ENCODE results near the gene RELN. TPM values are rescaled to one million over a fixed set of nuclear protein-coding genes. Genes with fewer than 3 reads are reported as not detected.

The RELN gene
- total RNA-seq, 5 donors from 2014 or later (not counting 1 experiment from before 2014, with no cell fraction given) = 0.20 to 0.50 (median 0.41) TPM; not detected in 2

GRCh38 chr7:103547451-103548284 lies 441.8 kb downstream of the RELN start:
- Histone ChIP-seq H3K4me3 (ENCODE audit: control insufficient read depth in 1 of 2, extremely low read depth in 1 of 2, low read length in 1 of 2) (no peak overlapping the region), H3K4me1 (ENCODE audit: control insufficient read depth in 1 of 2, extremely low read depth in 1 of 2, insufficient read depth in 2 of 2, low read length in 2 of 2) (no peaks in the 10 kb centered on the region), H3K36me3 (ENCODE audit: control insufficient read depth in 2 of 2, extremely low read depth in 1 of 2, insufficient read depth in 1 of 2, low read length in 1 of 2) (no peaks in the 10 kb centered on the region), H3K27me3 (replicated peaks in 1 of 2; ENCODE audit: control insufficient read depth in 2 of 2, extremely low read depth in 1 of 2, insufficient read depth in 2 of 2, low read length in 1 of 2) (no peaks in the 10 kb centered on the region), H3K27ac (ENCODE audit: low read length) (no peak overlapping the region), H3K9me3 (no peaks in the 10 kb centered on the region)
- WGBS (ENCODE audit: insufficient coverage) = 61% methylated on average over 2 of the region's 3 CpGs
- DNase-seq = no peak
- ChIA-PET POLR2A (no interaction called here), CTCF (no interaction called here)
- no peaks in the 10 kb centered on the region for H3K36me3 Mint-ChIP-seq
- H3K27me3 Mint-ChIP-seq = peaks cover 12% of the 10 kb centered on the region in 2 donors
- no peak overlapping the region for H3K4me3 Mint-ChIP-seq
- H3K9me3 Mint-ChIP-seq = no peaks in the 10 kb centered on the region
- no peak overlapping the region for H3K27ac Mint-ChIP-seq
- no peak for ATAC-seq (replicated peaks in 1 of 4)
- no peaks in the 10 kb centered on the region for H3K4me1 Mint-ChIP-seq

- CTCF ChIA-PET = no interaction called here
- Mint-ChIP-seq H3K27ac (no peak overlapping the region), H3K4me3 (no peak overlapping the region), H3K4me1 (no peaks in the 10 kb centered on the region), H3K36me3 (no peaks in the 10 kb centered on the region), H3K9me3 (no peaks in the 10 kb centered on the region), H3K27me3 (peaks cover 10 to 11% of the 10 kb centered on the region in 2 donors)
- Histone ChIP-seq H3K9me3 (no peaks in the 10 kb centered on the region), H3K27ac (ENCODE audit: low read length) (no peak overlapping the region), H3K4me1 (ENCODE audit: control insufficient read depth in 1 of 2, extremely low read depth in 1 of 2, insufficient read depth in 2 of 2, low read length in 2 of 2) (no peaks in the 10 kb centered on the region), H3K27me3 (replicated peaks in 1 of 2; ENCODE audit: control insufficient read depth in 2 of 2, extremely low read depth in 1 of 2, insufficient read depth in 2 of 2, low read length in 1 of 2) (peaks cover 0 to 7% of the 10 kb centered on the region in 2 experiments), H3K36me3 (ENCODE audit: control insufficient read depth in 2 of 2, extremely low read depth in 1 of 2, insufficient read depth in 1 of 2, low read length in 1 of 2) (no peaks in the 10 kb centered on the region), H3K4me3 (ENCODE audit: control insufficient read depth in 1 of 2, extremely low read depth in 1 of 2, low read length in 1 of 2) (no peak overlapping the region)
- no peak for ATAC-seq (replicated peaks in 1 of 4)
- no CpG with 5 or more reads among the region's 5 CpGs for WGBS (ENCODE audit: insufficient coverage)
- no peak for DNase-seq
- POLR2A ChIA-PET = no interaction called here
Measured at GRCh38 chr7:103542470-103542869, 447.0 kb downstream of the RELN start.

GRCh38 chr7:103541947-103542346 lies 447.5 kb downstream of the RELN start:
- peaks cover 13 to 15% of the 10 kb centered on the region in 2 donors for H3K27me3 Mint-ChIP-seq
- H3K4me3 ChIP-seq (ENCODE audit: control insufficient read depth in 1 of 2, extremely low read depth in 1 of 2, low read length in 1 of 2) = no peak overlapping the region
- H3K27ac Mint-ChIP-seq = no peak overlapping the region
- ATAC-seq (replicated peaks in 1 of 4) = no peak
- POLR2A ChIA-PET = no interaction called here
- H3K4me1 ChIP-seq (ENCODE audit: control insufficient read depth in 1 of 2, extremely low read depth in 1 of 2, insufficient read depth in 2 of 2, low read length in 2 of 2) = no peaks in the 10 kb centered on the region
- CTCF ChIA-PET = no interaction called here
- no peaks in the 10 kb centered on the region for H3K36me3 ChIP-seq (ENCODE audit: control insufficient read depth in 2 of 2, extremely low read depth in 1 of 2, insufficient read depth in 1 of 2, low read length in 1 of 2)
- WGBS (ENCODE audit: insufficient coverage) = no CpG with 5 or more reads among the region's 2 CpGs
- no peak overlapping the region for H3K4me3 Mint-ChIP-seq
- peaks cover 0 to 7% of the 10 kb centered on the region in 2 experiments for H3K27me3 ChIP-seq (replicated peaks in 1 of 2; ENCODE audit: control insufficient read depth in 2 of 2, extremely low read depth in 1 of 2, insufficient read depth in 2 of 2, low read length in 1 of 2)
- H3K36me3 Mint-ChIP-seq = no peaks in the 10 kb centered on the region
- DNase-seq = no peak
- H3K9me3 Mint-ChIP-seq = no peaks in the 10 kb centered on the region
- H3K9me3 ChIP-seq = no peaks in the 10 kb centered on the region
- H3K27ac ChIP-seq (ENCODE audit: low read length) = no peak overlapping the region
- H3K4me1 Mint-ChIP-seq = no peaks in the 10 kb centered on the region

- Histone ChIP-seq H3K27ac (ENCODE audit: low read length) (no peak overlapping the region), H3K9me3 (no peaks in the 10 kb centered on the region), H3K4me1 (ENCODE audit: control insufficient read depth in 1 of 2, extremely low read depth in 1 of 2, insufficient read depth in 2 of 2, low read length in 2 of 2) (no peaks in the 10 kb centered on the region), H3K4me3 (ENCODE audit: control insufficient read depth in 1 of 2, extremely low read depth in 1 of 2, low read length in 1 of 2) (no peak overlapping the region), H3K27me3 (replicated peaks in 1 of 2; ENCODE audit: control insufficient read depth in 2 of 2, extremely low read depth in 1 of 2, insufficient read depth in 2 of 2, low read length in 1 of 2) (peaks cover 0 to 7% of the 10 kb centered on the region in 2 experiments), H3K36me3 (ENCODE audit: control insufficient read depth in 2 of 2, extremely low read depth in 1 of 2, insufficient read depth in 1 of 2, low read length in 1 of 2) (no peaks in the 10 kb centered on the region)
- ATAC-seq (replicated peaks in 1 of 4) (no peak), DNase-seq (no peak)
- Mint-ChIP-seq H3K4me3 (no peak overlapping the region), H3K36me3 (no peaks in the 10 kb centered on the region), H3K27ac (no peak overlapping the region), H3K27me3 (peaks cover 9 to 20% of the 10 kb centered on the region in 2 donors), H3K9me3 (no peaks in the 10 kb centered on the region), H3K4me1 (no peaks in the 10 kb centered on the region)
- POLR2A ChIA-PET = no interaction called here
- CTCF ChIA-PET = no interaction called here
- WGBS (ENCODE audit: insufficient coverage) = 89% methylated on average over 2 of the region's 4 CpGs
Measured at GRCh38 chr7:103541026-103541425, 448.4 kb downstream of the RELN start.

- ChIA-PET POLR2A (no interaction called here), CTCF (no interaction called here)
- Mint-ChIP-seq H3K36me3 (no peaks in the 10 kb centered on the region), H3K27me3 (peaks cover 8 to 20% of the 10 kb centered on the region in 2 donors), H3K4me1 (no peaks in the 10 kb centered on the region), H3K4me3 (no peak overlapping the region), H3K9me3 (no peaks in the 10 kb centered on the region), H3K27ac (no peak overlapping the region)
- Histone ChIP-seq H3K27ac (ENCODE audit: low read length) (no peak overlapping the region), H3K27me3 (replicated peaks in 1 of 2; ENCODE audit: control insufficient read depth in 2 of 2, extremely low read depth in 1 of 2, insufficient read depth in 2 of 2, low read length in 1 of 2) (peaks cover 0 to 7% of the 10 kb centered on the region in 2 experiments), H3K4me1 (ENCODE audit: control insufficient read depth in 1 of 2, extremely low read depth in 1 of 2, insufficient read depth in 2 of 2, low read length in 2 of 2) (no peaks in the 10 kb centered on the region), H3K9me3 (no peaks in the 10 kb centered on the region), H3K36me3 (ENCODE audit: control insufficient read depth in 2 of 2, extremely low read depth in 1 of 2, insufficient read depth in 1 of 2, low read length in 1 of 2) (no peaks in the 10 kb centered on the region), H3K4me3 (ENCODE audit: control insufficient read depth in 1 of 2, extremely low read depth in 1 of 2, low read length in 1 of 2) (no peak overlapping the region)
- no peak for DNase-seq
- 58% methylated on average over 4 of the region's 7 CpGs for WGBS (ENCODE audit: insufficient coverage)
- ATAC-seq (replicated peaks in 1 of 4) = no peak
Measured at GRCh38 chr7:103540338-103540737, 449.1 kb downstream of the RELN start.

DNA sequence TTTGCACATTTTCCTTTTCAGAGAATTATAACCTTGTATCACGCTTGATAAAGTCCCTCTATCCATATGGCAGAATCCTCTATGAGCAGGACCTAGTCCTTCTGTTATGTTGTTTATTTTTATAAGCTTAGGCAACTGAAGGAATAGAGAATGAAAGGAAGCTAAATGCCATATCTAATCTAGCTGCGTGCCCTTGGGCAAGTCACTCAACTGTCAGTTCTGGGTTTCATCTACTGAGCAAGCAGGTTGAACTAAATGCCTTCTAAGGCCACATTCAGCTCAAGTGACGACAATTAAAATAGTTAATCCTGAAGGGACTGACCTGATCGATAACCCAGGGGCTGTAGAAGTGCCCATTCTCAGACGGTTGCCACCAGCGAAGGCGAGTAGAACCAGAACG lies 449.6 kb downstream of the RELN start:
- Mint-ChIP-seq H3K4me1 (no peaks in the 10 kb centered on the region), H3K36me3 (no peaks in the 10 kb centered on the region), H3K27me3 (peaks cover 8 to 17% of the 10 kb centered on the region in 2 donors), H3K9me3 (no peaks in the 10 kb centered on the region), H3K4me3 (no peak overlapping the region), H3K27ac (no peak overlapping the region)
- ATAC-seq (replicated peaks in 1 of 4) (no peak), DNase-seq (no peak)
- no peaks in the 10 kb centered on the region for H3K9me3 ChIP-seq
- peaks cover 0 to 7% of the 10 kb centered on the region in 2 experiments for H3K27me3 ChIP-seq (replicated peaks in 1 of 2; ENCODE audit: control insufficient read depth in 2 of 2, extremely low read depth in 1 of 2, insufficient read depth in 2 of 2, low read length in 1 of 2)
- H3K4me3 ChIP-seq (ENCODE audit: control insufficient read depth in 1 of 2, extremely low read depth in 1 of 2, low read length in 1 of 2) = no peak overlapping the region
- POLR2A ChIA-PET = no interaction called here
- no peaks in the 10 kb centered on the region for H3K4me1 ChIP-seq (ENCODE audit: control insufficient read depth in 1 of 2, extremely low read depth in 1 of 2, insufficient read depth in 2 of 2, low read length in 2 of 2)
- H3K36me3 ChIP-seq (ENCODE audit: control insufficient read depth in 2 of 2, extremely low read depth in 1 of 2, insufficient read depth in 1 of 2, low read length in 1 of 2) = no peaks in the 10 kb centered on the region
- no peak overlapping the region for H3K27ac ChIP-seq (ENCODE audit: low read length)
- WGBS (ENCODE audit: insufficient coverage) = 88% methylated on average over 7 of the region's 8 CpGs
- CTCF ChIA-PET = no interaction called here
